CD14-positive monocyte (primary cell): ENCODE measurements around the gene SPRY1. TPM values are rescaled to one million over a fixed set of nuclear protein-coding genes. Genes with fewer than 3 reads are reported as not detected.

Experiments used
- DNase-seq, 3 donors: peaks; one replicate each; pipeline ENCODE4 v3.0.0-alpha.2; 2011 to 2022
- H2AFZ ChIP-seq: 2 replicates; pipeline ENCODE4 v1.6.0; 2012; ENCODE audit warnings: mild to moderate bottlenecking, low read depth, low read length, inconsistent platforms; ENCODE audit not compliant: insufficient read depth, poor library complexity, severe bottlenecking
- H3K27ac ChIP-seq, 2 donors: 1 replicate in 1 of 2; 2 replicates in 1 of 2; pipeline ENCODE4 v1.5.1; 2012 to 2013; ENCODE audit warnings: low read length in 2 of 2, control low read depth in 1 of 2, inconsistent platforms in 1 of 2, low read depth in 1 of 2, mild to moderate bottlenecking in 1 of 2
- H3K27me3 ChIP-seq, 2 donors: one replicate each; pipeline versions ENCODE4 v1.6.0 to v1.6.1; 2011 to 2013; ENCODE audit warnings: low read length in 2 of 2; ENCODE audit not compliant: control insufficient read depth in 2 of 2, insufficient read depth in 2 of 2
- H3K36me3 ChIP-seq, 2 donors: replicated peaks in 1 of 2; 1 replicate in 1 of 2; 2 replicates in 1 of 2; pipeline versions ENCODE4 v1.5.1 to v1.6.1; 2012 to 2013; ENCODE audit warnings: low read length in 2 of 2, control low read depth in 1 of 2, inconsistent platforms in 1 of 2, mild to moderate bottlenecking in 1 of 2; ENCODE audit not compliant: insufficient read depth in 2 of 2, control insufficient read depth in 1 of 2
- H3K4me1 ChIP-seq, 2 donors: 1 replicate in 1 of 2; 2 replicates in 1 of 2; pipeline versions ENCODE4 v1.5.1 to v1.6.1; 2012 to 2013; ENCODE audit warnings: low read length in 2 of 2, control low read depth in 1 of 2, inconsistent platforms in 1 of 2, mild to moderate bottlenecking in 1 of 2, moderate library complexity in 1 of 2; ENCODE audit not compliant: insufficient read depth in 2 of 2, control insufficient read depth in 1 of 2
- H3K4me2 ChIP-seq: replicated peaks from 2 replicates; pipeline ENCODE3; 2012; ENCODE audit warnings: low read length, moderate library complexity, mild to moderate bottlenecking; ENCODE audit not compliant: poor library complexity, severe bottlenecking; ENCODE audit errors: extremely low read depth
- H3K4me3 ChIP-seq, 3 experiments: fragments of 200-600 bp in 1 of 3; sonication (generic) in 1 of 3; replicated peaks in 1 of 3; 1 replicate in 2 of 3; 2 replicates in 1 of 3; pipeline ENCODE4 v1.5.1; 2011 to 2013; ENCODE audit warnings: low read length in 3 of 3, mild to moderate bottlenecking in 3 of 3, control low read depth in 2 of 3, low read depth in 2 of 3, inconsistent platforms in 1 of 3, moderate library complexity in 1 of 3
- H3K79me2 ChIP-seq: 2 replicates; pipeline ENCODE4 v1.6.0; 2012; ENCODE audit warnings: mild to moderate bottlenecking, control low read depth, inconsistent platforms, low read length, moderate library complexity; ENCODE audit not compliant: insufficient read depth
- H3K9ac ChIP-seq: 2 replicates; pipeline ENCODE4 v1.6.0; 2017; ENCODE audit warnings: low read length, mild to moderate bottlenecking; ENCODE audit not compliant: insufficient read depth, poor library complexity, severe bottlenecking
- H3K9me3 ChIP-seq, 2 donors: replicated peaks in 1 of 2; 1 replicate in 1 of 2; 2 replicates in 1 of 2; pipeline versions ENCODE4 v1.5.1 to v1.6.1; 2012 to 2013; ENCODE audit warnings: low read length in 2 of 2, control low read depth in 1 of 2; ENCODE audit not compliant: control insufficient read depth in 1 of 2, insufficient read depth in 1 of 2
- H4K20me1 ChIP-seq: 2 replicates; pipeline ENCODE4 v1.6.0; 2012; ENCODE audit warnings: mild to moderate bottlenecking, low read length, control low read depth, moderate library complexity; ENCODE audit not compliant: insufficient read depth
- H3K27ac Mint-ChIP-seq, 7 donors: one replicate each; pipeline ENCODE4 v1.8.0; 2020; ENCODE audit warnings: mild to moderate bottlenecking in 7 of 7, mixed read lengths in 7 of 7, moderate library complexity in 6 of 7, inconsistent platforms in 2 of 7
- H3K27me3 Mint-ChIP-seq, 3 donors: one replicate each; pipeline ENCODE4 v1.8.0; 2021 to 2022; ENCODE audit warnings: low read depth in 3 of 3, mild to moderate bottlenecking in 3 of 3, mixed read lengths in 3 of 3, moderate library complexity in 3 of 3, inconsistent platforms in 1 of 3
- H3K36me3 Mint-ChIP-seq, 2 donors: one replicate each; pipeline ENCODE4 v1.8.0; 2020; ENCODE audit warnings: mixed read lengths in 2 of 2, inconsistent platforms in 1 of 2, mild to moderate bottlenecking in 1 of 2
- H3K4me1 Mint-ChIP-seq: one replicate; pipeline ENCODE4 v1.8.0; 2020; ENCODE audit warnings: mild to moderate bottlenecking, mixed read lengths
- H3K4me3 Mint-ChIP-seq, 2 donors: one replicate each; pipeline ENCODE4 v1.8.0; 2020; ENCODE audit warnings: mild to moderate bottlenecking in 2 of 2, mixed read lengths in 2 of 2, moderate library complexity in 1 of 2
- H3K9me3 Mint-ChIP-seq, 7 donors: one replicate each; pipeline ENCODE4 v1.8.0; 2020 to 2022; ENCODE audit warnings: mixed read lengths in 7 of 7, mild to moderate bottlenecking in 6 of 7, moderate library complexity in 6 of 7, inconsistent platforms in 2 of 7
- CTCF ChIP-seq: fragments of 200-600 bp; IDR thresholded peaks from one replicate; pipeline ENCODE4 v1.8.0; 2022; ENCODE audit warnings: antibody characterized with exemption, mild to moderate bottlenecking
- WGBS: methylation state at CpG from one replicate; pipeline ENCODE4 v1.1.5; 2013; ENCODE audit warnings: missing lambda C conversion rate; ENCODE audit not compliant: insufficient coverage; 5-methylcytosine and 5-hydroxymethylcytosine counted together
- intact Hi-C, 2 donors: fragments of 100-400 bp; cut with micrococcal nuclease; formaldehyde crosslinking; loops; one replicate each; pipeline versions ENCODE4 v1.15.0 to v1.15.1; 2023
- polyA plus RNA-seq, 3 donors: library from polyadenylated mRNA; depleted of rRNA in 1 of 3; unstranded in 2 of 3; stranded (reverse) in 1 of 3; fragments of 300-500 nt in 2 of 3; fragments of >200 nt in 1 of 3; fragmentation: Illumina TruSeq in 2 of 3; gene quantifications; 1 replicate in 2 of 3; 2 replicates in 1 of 3; pipeline ENCODE4 v1.2.3, GENCODE V29; 2012 to 2021

SPRY1 gene
- polyA plus RNA-seq, 3 donors, result 1.1 to 3.7 (median 2.0) TPM

DNA sequence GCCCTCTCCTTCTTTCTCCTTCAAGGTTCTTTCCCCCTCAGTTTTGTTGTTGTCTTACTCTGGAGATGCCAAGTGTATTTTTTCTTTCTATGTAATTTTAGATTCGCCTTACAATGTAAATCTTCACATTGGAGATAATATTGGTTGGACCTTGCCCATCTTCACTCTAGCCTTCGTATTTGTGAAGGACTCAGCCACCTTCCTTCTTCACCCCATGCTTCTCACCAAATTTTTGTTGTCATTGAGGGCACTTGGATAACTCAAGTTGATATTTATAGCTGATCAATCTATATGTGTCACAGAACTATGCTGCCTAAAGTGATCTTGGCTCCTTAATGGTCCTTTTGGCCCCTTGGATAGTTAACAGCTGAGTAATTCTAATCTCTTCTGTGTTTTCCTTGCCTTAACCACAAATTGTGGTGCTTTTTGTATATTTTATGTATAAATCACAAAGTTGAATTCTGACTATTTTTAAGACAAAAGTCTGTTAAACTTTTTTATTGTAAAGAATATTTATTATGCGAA lies 6.5 kb downstream of the SPRY1 start:
- no peak overlapping the region for H3K4me2 ChIP-seq
- peaks cover 10 to 18% of the 10 kb centered on the region in 2 donors for H3K27me3 ChIP-seq
- Mint-ChIP-seq H3K9me3 (peaks cover 0 to 7% (median 1%) of the 10 kb centered on the region in 7 donors), H3K36me3 (peaks cover 0 to 15% of the 10 kb centered on the region in 2 donors), H3K27me3 (peaks cover 18 to 20% (median 18%) of the 10 kb centered on the region in 3 donors), H3K4me3 (no peak overlapping the region), H3K4me1 (peaks cover 18% of the 10 kb centered on the region), H3K27ac (no peak overlapping the region)
- no peaks in the 10 kb centered on the region for H3K9me3 ChIP-seq
- no peaks in the 10 kb centered on the region for H3K79me2 ChIP-seq
- H3K36me3 ChIP-seq, result no peaks in the 10 kb centered on the region
- no peak overlapping the region for H3K27ac ChIP-seq
- H3K4me1 ChIP-seq, result peaks cover 16 to 22% of the 10 kb centered on the region in 2 donors
- intact Hi-C loops, result no loop called here
- H3K4me3 ChIP-seq, result no peak overlapping the region
- H4K20me1 ChIP-seq, result no peaks in the 10 kb centered on the region
- no peak for TF ChIP-seq CTCF
- no CpG with 5 or more reads among the region's 3 CpGs for WGBS
- H2AFZ ChIP-seq, result no peak overlapping the region
- no peak overlapping the region for H3K9ac ChIP-seq
- no peak for DNase-seq

GRCh38 chr4:123404533-123404932 lies 7.9 kb downstream of the SPRY1 start:
- peaks cover 9% of the 10 kb centered on the region in 2 donors for H3K27me3 ChIP-seq
- no peak overlapping the region for H3K4me3 Mint-ChIP-seq
- H3K4me1 ChIP-seq, result peaks cover 7 to 8% of the 10 kb centered on the region in 2 donors
- H3K9me3 Mint-ChIP-seq, result peaks cover 0 to 1% (median 0%) of the 10 kb centered on the region in 7 donors
- no peak overlapping the region for H3K9ac ChIP-seq
- no peak for DNase-seq
- H3K36me3 ChIP-seq, result no peaks in the 10 kb centered on the region
- H3K4me2 ChIP-seq, result no peak overlapping the region
- H3K36me3 Mint-ChIP-seq, result peaks cover 0 to 14% of the 10 kb centered on the region in 2 donors
- no CpG with 5 or more reads among the region's 4 CpGs for WGBS
- H3K27me3 Mint-ChIP-seq, result peaks cover 9 to 10% (median 9%) of the 10 kb centered on the region in 3 donors
- peaks cover 9% of the 10 kb centered on the region for H3K4me1 Mint-ChIP-seq
- H2AFZ ChIP-seq, result no peak overlapping the region
- no peak for TF ChIP-seq CTCF
- intact Hi-C loops, result no loop called here
- no peak overlapping the region for H3K27ac ChIP-seq
- no peak overlapping the region for H3K27ac Mint-ChIP-seq
- H3K79me2 ChIP-seq, result no peaks in the 10 kb centered on the region
- H4K20me1 ChIP-seq, result no peaks in the 10 kb centered on the region
- H3K9me3 ChIP-seq, result no peaks in the 10 kb centered on the region
- no peak overlapping the region for H3K4me3 ChIP-seq
